Panc1 (cell line): ENCODE measurements around the gene MAFG. TPM values are rescaled to one million over a fixed set of nuclear protein-coding genes. Genes with fewer than 3 reads are reported as not detected.

Experiments
- ATAC-seq: fragments of 200-7000 bp; cut with Tn5 transposase; 2 replicates; pipeline ENCODE4 v1.9.1; 2020; ENCODE audit warnings: mild to moderate bottlenecking, moderate library complexity
- BruUV-seq: library from RNA; stranded (reverse); fragments of 400-500 nt; replicated peaks from 2 replicates; lab custom pipeline; 2021; lab: Mats Ljungman, UMichigan
- CTCF ChIA-PET: fragments of 300-600 bp; sonication (Branson Sonifier 250); formaldehyde crosslinking; loops from one replicate; lab custom pipeline; 2022; ENCODE audit warnings: antibody characterized with exemption; lab: Charles Lee
- POLR2A ChIA-PET: fragments of 300-600 bp; sonication (Branson Sonifier 250); formaldehyde crosslinking; loops from one replicate; lab custom pipeline; 2022; ENCODE audit warnings: antibody characterized with exemption; lab: Charles Lee
- DNase-seq: peaks from one replicate; pipeline ENCODE4 v3.0.0-alpha.2; 2010; ENCODE audit warnings: low read depth, low spot score
- H3K27ac ChIP-seq: 2 replicates; pipeline ENCODE4 v1.5.1; 2011; ENCODE audit warnings: mild to moderate bottlenecking, low read length, inconsistent platforms
- H3K27me3 ChIP-seq: fragments of 200-500 bp; sonication (Bioruptor generic); 2 replicates; pipeline ENCODE4 v1.6.0; 2014; ENCODE audit warnings: low read length, inconsistent platforms; ENCODE audit not compliant: control insufficient read depth, insufficient read depth
- H3K36me3 ChIP-seq: fragments of 200-500 bp; sonication (Bioruptor generic); 2 replicates; pipeline ENCODE4 v1.5.1; 2014; ENCODE audit warnings: inconsistent platforms, mild to moderate bottlenecking, low read length, moderate library complexity; ENCODE audit not compliant: control insufficient read depth, insufficient read depth
- H3K4me1 ChIP-seq: 2 replicates; pipeline ENCODE4 v1.5.1; 2011; ENCODE audit warnings: inconsistent platforms, mild to moderate bottlenecking, low read length, moderate library complexity; ENCODE audit not compliant: control insufficient read depth, insufficient read depth
- H3K4me3 ChIP-seq, 2 experiments: 2 replicates each; pipeline ENCODE4 v1.5.1; 2011 to 2012; ENCODE audit warnings: low read depth in 2 of 2, low read length in 2 of 2, mild to moderate bottlenecking in 2 of 2, inconsistent platforms in 1 of 2, moderate library complexity in 1 of 2
- H3K9me3 ChIP-seq: fragments of 200-500 bp; sonication (Bioruptor generic); 2 replicates; pipeline ENCODE4 v1.5.1; 2014; ENCODE audit warnings: low read depth, mild to moderate bottlenecking, inconsistent platforms, low read length, moderate library complexity; ENCODE audit not compliant: control insufficient read depth, insufficient read depth
- CTCF ChIP-seq: fragments of 450-650 bp; IDR thresholded peaks from 2 replicates; pipeline ENCODE4 v1.5.1; 2017; ENCODE audit warnings: mild to moderate bottlenecking
- POLR2AphosphoS5 ChIP-seq: IDR thresholded peaks from 2 replicates; pipeline ENCODE4 v1.6.1; 2012; ENCODE audit warnings: mild to moderate bottlenecking, low read depth, low read length, moderate library complexity
- REST ChIP-seq, 2 experiments: IDR thresholded peaks; 2 replicates each; pipeline ENCODE4 v1.6.1; 2011 to 2012; ENCODE audit warnings: low read depth in 2 of 2, control low read depth in 1 of 2, low read length in 1 of 2, mild to moderate bottlenecking in 1 of 2, moderate library complexity in 1 of 2; ENCODE audit not compliant: insufficient read depth in 1 of 2
- SIN3A ChIP-seq: IDR thresholded peaks from 2 replicates; pipeline ENCODE4 v1.6.1; 2012; ENCODE audit warnings: low read depth, mild to moderate bottlenecking, low read length, moderate library complexity, borderline replicate concordance; ENCODE audit not compliant: insufficient read depth
- TCF7L2 ChIP-seq: IDR thresholded peaks from 2 replicates; pipeline ENCODE4 v1.6.1; 2011; ENCODE audit warnings: mild to moderate bottlenecking, low read depth, low read length, inconsistent platforms
- in situ Hi-C: cut with HindIII; loops from 2 replicates; pipeline ENCODE4 v1.10.0; 2016; ENCODE audit warnings: low sequenced_read_pairs, low pct_unique_long_range_greater_than_20kb
- intact Hi-C: fragments of 100-400 bp; cut with micrococcal nuclease; formaldehyde crosslinking; loops from one replicate; pipeline ENCODE4 v1.10.0; 2022; ENCODE audit not compliant: unreplicated experiment
- total RNA-seq: library from RNA; stranded (reverse); gene quantifications from one replicate; pipeline ENCODE4 v1.2.1, GENCODE V29; 2021; ENCODE audit not compliant: unreplicated experiment

The MAFG gene
- total RNA-seq, 1 experiment from 2014 or later: 57.0 TPM

GRCh38 chr17:81952792-81953228 lies 25.3 kb upstream of the MAFG start:
- Histone ChIP-seq H3K4me3 (no peak overlapping the region), H3K4me1 (no peaks in the 10 kb centered on the region), H3K9me3 (no peaks in the 10 kb centered on the region), H3K27ac (no peak overlapping the region), H3K27me3 (no peaks in the 10 kb centered on the region), H3K36me3 (no peaks in the 10 kb centered on the region)
- ChIA-PET CTCF (interaction anchor here (0.7 kb wide), 1 partner anchor 99 kb away, joined by 3 read pairs; the partner anchor contains the start of genes GPS1 and RFNG), POLR2A (interaction anchor here (0.6 kb wide), 1 partner anchor 15 kb away, joined by 5 read pairs; no protein-coding TSS in a partner anchor)
- no peak for TF ChIP-seq REST (IDR thresholded peaks at IDR 0.05; ENCODE audit: insufficient read depth in 1 of 2, low read depth in 2 of 2, low read length in 1 of 2)
- TF ChIP-seq POLR2AphosphoS5: no peak
- TF ChIP-seq CTCF: no peak
- TF ChIP-seq SIN3A: no peak
- TF ChIP-seq TCF7L2: no peak
- BruUV-seq: no TSS peak
- intact Hi-C loops: no loop called here
- in situ Hi-C loops: no loop called here
- DNase-seq (no peak), ATAC-seq (no peak)

GRCh38 chr17:81951785-81952684 lies 24.5 kb upstream of the MAFG start:
- H3K27me3 ChIP-seq: no peaks in the 10 kb centered on the region
- no peaks in the 10 kb centered on the region for H3K9me3 ChIP-seq
- H3K4me1 ChIP-seq: no peaks in the 10 kb centered on the region
- TF ChIP-seq REST (IDR thresholded peaks at IDR 0.05; ENCODE audit: insufficient read depth in 1 of 2, low read depth in 2 of 2, low read length in 1 of 2): no peak
- no peak for TF ChIP-seq POLR2AphosphoS5
- TF ChIP-seq CTCF: no peak
- ChIA-PET CTCF (no interaction called here), POLR2A (interaction anchor here (0.6 kb wide), 1 partner anchor 16 kb away, joined by 5 read pairs; no protein-coding TSS in a partner anchor)
- no peak overlapping the region for H3K27ac ChIP-seq
- H3K36me3 ChIP-seq: no peaks in the 10 kb centered on the region
- H3K4me3 ChIP-seq: no peak overlapping the region
- BruUV-seq: no TSS peak
- no peak for ATAC-seq
- intact Hi-C loops: no loop called here
- in situ Hi-C loops: no loop called here
- DNase-seq: no peak
